ENCODE results near the gene TIPIN. TPM values are rescaled to one million over a fixed set of nuclear protein-coding genes. Genes with fewer than 3 reads are reported as not detected.

The TIPIN gene
- total and polyA plus RNA-seq, 11 donors: 1.9 to 6.2 (median 3.8) TPM

DNA sequence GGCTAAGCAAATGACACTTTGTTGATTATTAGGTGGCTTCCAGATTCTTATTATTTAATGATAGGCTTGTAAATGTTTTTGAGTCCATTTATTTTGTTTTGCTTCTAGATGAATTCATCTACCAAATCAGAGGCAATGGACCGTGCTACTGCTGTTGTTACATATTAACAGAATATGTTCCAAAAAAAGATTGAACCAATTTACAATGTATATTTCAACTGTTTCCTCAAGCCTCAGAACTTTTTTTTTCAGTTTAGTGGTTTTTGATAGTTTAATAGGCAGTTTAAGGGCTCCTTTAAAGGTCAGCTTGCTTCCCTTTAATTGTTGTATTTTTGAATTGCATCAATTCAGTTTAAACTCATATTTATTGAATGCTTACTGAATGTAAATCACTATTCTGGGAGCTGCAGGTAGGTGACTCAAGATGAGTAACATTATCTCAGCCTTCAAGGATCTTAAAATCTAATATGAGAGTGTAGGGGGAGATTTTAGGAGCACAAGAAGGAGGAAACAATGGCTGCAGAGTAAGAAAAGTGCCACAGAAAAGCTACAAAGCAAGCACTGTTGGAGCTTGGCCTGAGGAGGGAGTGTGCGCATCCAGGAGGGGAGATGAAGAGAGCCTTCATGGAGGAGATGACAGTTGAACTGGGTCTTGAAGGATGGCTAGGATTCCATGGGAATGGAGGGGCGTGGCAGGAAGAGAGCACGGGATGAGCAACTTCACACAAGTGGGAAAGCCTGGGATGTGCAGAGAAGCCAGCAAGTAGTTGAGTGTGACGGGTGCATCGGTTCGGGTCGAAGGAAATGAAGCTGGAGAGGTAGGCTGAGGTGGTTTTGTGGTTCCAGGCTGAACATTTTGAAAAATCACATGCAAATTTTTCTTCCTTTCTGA is 44.9 kb upstream of the TIPIN start:
- Histone ChIP-seq H3K4me3 (no peak overlapping the region), H3K36me3 (peaks cover 0 to 14% (median 0%) of the 10 kb centered on the region in 9 donors), H3K9me3 (no peaks in the 10 kb centered on the region), H3K27ac (no peak overlapping the region), H3K4me1 (peaks cover 0 to 60% (median 27%) of the 10 kb centered on the region in 12 donors), H3K27me3 (no peaks in the 10 kb centered on the region)
- intact Hi-C loops (cut with DNase I): no loop called here
- no peak for TF ChIP-seq POLR2A (IDR thresholded peaks at IDR 0.05)
- ATAC-seq: no peak
- WGBS, 4 donors: 87 to 90% (median 88%) methylated on average over 8 of the region's 8 CpGs
- DNase-seq: no peak

DNA sequence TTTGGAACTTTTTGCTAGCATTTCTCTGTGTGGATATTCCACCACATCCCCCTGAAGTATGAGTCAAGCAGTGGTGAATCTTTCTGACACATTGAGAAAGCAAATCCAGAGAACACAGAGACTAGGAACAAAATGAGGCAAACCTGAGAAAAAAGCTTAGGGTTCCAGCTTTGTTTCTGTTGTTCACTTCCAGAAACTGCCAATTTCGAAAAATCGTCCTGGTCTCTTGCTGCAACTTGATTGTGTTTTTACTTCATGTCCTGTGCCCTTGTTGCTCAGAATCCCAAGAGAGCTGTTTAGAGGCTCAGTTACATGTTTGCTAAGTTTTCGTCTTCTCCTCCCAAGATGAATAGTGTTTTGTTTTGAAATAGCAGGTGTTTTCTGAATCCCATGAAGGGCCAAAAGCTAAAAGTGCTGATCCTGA is 43.9 kb upstream of the TIPIN start:
- Histone ChIP-seq H3K9me3 (no peaks in the 10 kb centered on the region), H3K27ac (no peak overlapping the region), H3K4me3 (no peak overlapping the region), H3K4me1 (peaks cover 0 to 58% (median 16%) of the 10 kb centered on the region in 12 donors), H3K36me3 (peaks cover 0 to 18% (median 3%) of the 10 kb centered on the region in 9 donors), H3K27me3 (no peaks in the 10 kb centered on the region)
- ATAC-seq (no peak), DNase-seq (no peak)
- TF ChIP-seq, protein P1, sequence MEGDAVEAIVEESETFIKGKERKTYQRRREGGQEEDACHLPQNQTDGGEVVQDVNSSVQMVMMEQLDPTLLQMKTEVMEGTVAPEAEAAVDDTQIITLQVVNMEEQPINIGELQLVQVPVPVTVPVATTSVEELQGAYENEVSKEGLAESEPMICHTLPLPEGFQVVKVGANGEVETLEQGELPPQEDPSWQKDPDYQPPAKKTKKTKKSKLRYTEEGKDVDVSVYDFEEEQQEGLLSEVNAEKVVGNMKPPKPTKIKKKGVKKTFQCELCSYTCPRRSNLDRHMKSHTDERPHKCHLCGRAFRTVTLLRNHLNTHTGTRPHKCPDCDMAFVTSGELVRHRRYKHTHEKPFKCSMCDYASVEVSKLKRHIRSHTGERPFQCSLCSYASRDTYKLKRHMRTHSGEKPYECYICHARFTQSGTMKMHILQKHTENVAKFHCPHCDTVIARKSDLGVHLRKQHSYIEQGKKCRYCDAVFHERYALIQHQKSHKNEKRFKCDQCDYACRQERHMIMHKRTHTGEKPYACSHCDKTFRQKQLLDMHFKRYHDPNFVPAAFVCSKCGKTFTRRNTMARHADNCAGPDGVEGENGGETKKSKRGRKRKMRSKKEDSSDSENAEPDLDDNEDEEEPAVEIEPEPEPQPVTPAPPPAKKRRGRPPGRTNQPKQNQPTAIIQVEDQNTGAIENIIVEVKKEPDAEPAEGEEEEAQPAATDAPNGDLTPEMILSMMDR (IDR thresholded peaks at IDR 0.05): no peak
- no peak for TF ChIP-seq POLR2A (IDR thresholded peaks at IDR 0.05)
- intact Hi-C loops (cut with DNase I): no loop called here
- 64 to 70% (median 68%) methylated on average over 3 of the region's 3 CpGs for WGBS, 4 donors

DNA sequence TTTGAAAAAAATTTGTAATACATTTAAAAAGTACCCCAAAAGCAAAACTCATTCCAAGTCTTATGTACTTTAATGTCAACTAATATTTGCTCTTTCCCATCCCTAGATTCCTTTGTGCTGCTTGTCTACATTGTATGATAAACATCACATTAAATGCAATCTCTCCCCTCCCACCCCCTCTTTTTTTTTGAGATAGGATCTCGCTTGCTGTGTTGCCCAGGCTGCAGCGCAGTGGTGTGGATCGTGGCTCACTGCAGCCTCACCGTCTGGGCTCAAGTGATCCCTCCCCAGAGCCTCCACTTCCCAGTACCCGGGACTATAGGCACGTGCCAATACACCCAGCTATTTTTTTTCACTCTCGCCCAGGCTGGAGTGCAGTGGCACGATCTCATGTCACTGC is 42.8 kb upstream of the TIPIN start:
- ATAC-seq (no peak), DNase-seq (no peak)
- 87 to 94% (median 94%) methylated on average over 8 of the region's 8 CpGs for WGBS, 4 donors
- TF ChIP-seq, protein P1 (IDR thresholded peaks at IDR 0.05): no peak
- no peak for TF ChIP-seq POLR2A (IDR thresholded peaks at IDR 0.05)
- H3K4me3 ChIP-seq: no peak overlapping the region
- H3K36me3 ChIP-seq: peaks cover 0 to 18% (median 3%) of the 10 kb centered on the region in 9 donors
- no peaks in the 10 kb centered on the region for H3K27me3 ChIP-seq
- H3K9me3 ChIP-seq: no peaks in the 10 kb centered on the region
- intact Hi-C loops (cut with DNase I): loop anchor here in 1 of 10 donors (10.0 kb wide), 1 partner anchor 64 kb away; no protein-coding TSS in a partner anchor
- H3K4me1 ChIP-seq: peaks cover 0 to 58% (median 6%) of the 10 kb centered on the region in 12 donors
- no peak overlapping the region for H3K27ac ChIP-seq

DNA sequence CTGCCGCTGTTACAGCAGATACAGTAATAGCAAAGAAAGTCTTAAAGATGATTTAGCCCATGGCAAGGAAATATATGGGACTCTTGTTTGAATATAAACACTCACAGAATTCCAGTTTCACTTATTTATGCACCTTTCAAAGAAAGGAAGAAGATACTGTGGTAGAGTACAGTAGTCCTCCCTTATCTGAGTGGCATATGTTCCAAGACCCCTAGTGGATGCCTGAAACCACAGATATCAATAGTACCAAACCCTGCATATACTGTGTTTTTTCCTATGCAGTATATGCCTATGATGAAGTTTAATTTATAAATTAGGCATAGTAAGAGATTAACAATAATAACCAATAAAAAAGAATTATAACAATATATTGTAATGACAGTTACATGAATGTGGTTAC is 38.4 kb upstream of the TIPIN start:
- Histone ChIP-seq H3K36me3 (peaks cover 0 to 16% (median 3%) of the 10 kb centered on the region in 9 donors), H3K9me3 (no peaks in the 10 kb centered on the region), H3K4me3 (no peak overlapping the region), H3K4me1 (peaks cover 0 to 57% (median 0%) of the 10 kb centered on the region in 12 donors), H3K27me3 (no peaks in the 10 kb centered on the region), H3K27ac (no peak overlapping the region)
- ATAC-seq: no peak
- intact Hi-C loops (cut with DNase I): loop anchor here in 1 of 10 donors (10.0 kb wide), 1 partner anchor 60 kb away; no protein-coding TSS in a partner anchor
- TF ChIP-seq, protein P1 (IDR thresholded peaks at IDR 0.05): no peak
- TF ChIP-seq POLR2A (IDR thresholded peaks at IDR 0.05): no peak
- no peak for DNase-seq
- 98 to 100% (median 99%) methylated on average over 1 of the region's 1 CpG for WGBS, 4 donors
